OCI-LY3 (cell line): Measurements from ENCODE around the gene HOXA7.

Source experiments
- H2AFZ ChIP-seq: fragments of 200-600, 300-600 bp; shearing (Covaris generic); 2 replicates; pipeline ENCODE4 v1.6.0; 2014; ENCODE audit warnings: antibody characterized with exemption, low read depth, low read length
- H3K27ac ChIP-seq: fragments of 200-600, 300-600 bp; sonication (generic); 2 replicates; pipeline ENCODE4 v1.5.1; 2014; ENCODE audit warnings: mild to moderate bottlenecking, low read length, moderate library complexity, mixed read lengths
- H3K27me3 ChIP-seq: fragments of 200-600, 300-600 bp; sonication (generic); 2 replicates; pipeline ENCODE4 v1.6.1; 2014; ENCODE audit warnings: low read depth, low read length, mixed read lengths
- H3K36me3 ChIP-seq: fragments of 200-600, 300-600 bp; sonication (generic); replicated peaks from 2 replicates; pipeline ENCODE3; 2014; ENCODE audit warnings: low read depth, low read length, mixed read lengths
- H3K4me1 ChIP-seq: fragments of 300-600, 200-600 bp; sonication (generic); 2 replicates; pipeline ENCODE4 v1.6.1; 2014; ENCODE audit warnings: low read length, mixed read lengths
- H3K4me2 ChIP-seq: fragments of 200-600, 300-600 bp; sonication (generic); 2 replicates; pipeline ENCODE4 v1.6.1; 2014; ENCODE audit warnings: low read length, mixed read lengths
- H3K4me3 ChIP-seq: fragments of 300-600, 200-600 bp; sonication (generic); 2 replicates; pipeline ENCODE4 v1.5.1; 2014; ENCODE audit warnings: antibody characterized with exemption, mild to moderate bottlenecking, low read length, moderate library complexity
- H3K79me2 ChIP-seq: fragments of 300-600, 200-600 bp; shearing (Covaris generic); 2 replicates; pipeline ENCODE4 v1.6.1; 2014; ENCODE audit warnings: mild to moderate bottlenecking, low read length, mixed read lengths
- H3K9ac ChIP-seq: fragments of 300-600, 200-600 bp; shearing (Covaris generic); 2 replicates; pipeline ENCODE4 v1.6.0; 2014; ENCODE audit warnings: mild to moderate bottlenecking, low read length, moderate library complexity
- H3K9me3 ChIP-seq: fragments of 200-600, 300-600 bp; shearing (Covaris generic); 2 replicates; pipeline ENCODE4 v1.6.1; 2014; ENCODE audit warnings: low read length, mixed read lengths; ENCODE audit not compliant: insufficient read depth
- H4K20me1 ChIP-seq: fragments of 200-600, 300-600 bp; sonication (generic); 2 replicates; pipeline ENCODE4 v1.6.1; 2016; ENCODE audit warnings: low read length, mixed read lengths; ENCODE audit not compliant: insufficient read depth
- EZH2phosphoT487 ChIP-seq: fragments of 200-600 bp; shearing (Covaris generic); IDR thresholded peaks from 2 replicates; pipeline ENCODE4 v1.6.1; 2018; ENCODE audit warnings: antibody characterized with exemption, mixed run types, low read depth
- TF ChIP-seq, protein P1 (sequence below): fragments of 200-600, 300-600 bp; sonication (generic); IDR thresholded peaks from 2 replicates; pipeline ENCODE4 v1.5.1; 2014; ENCODE audit warnings: antibody characterized with exemption, low read length, low read depth

Gene HOXA7

DNA sequence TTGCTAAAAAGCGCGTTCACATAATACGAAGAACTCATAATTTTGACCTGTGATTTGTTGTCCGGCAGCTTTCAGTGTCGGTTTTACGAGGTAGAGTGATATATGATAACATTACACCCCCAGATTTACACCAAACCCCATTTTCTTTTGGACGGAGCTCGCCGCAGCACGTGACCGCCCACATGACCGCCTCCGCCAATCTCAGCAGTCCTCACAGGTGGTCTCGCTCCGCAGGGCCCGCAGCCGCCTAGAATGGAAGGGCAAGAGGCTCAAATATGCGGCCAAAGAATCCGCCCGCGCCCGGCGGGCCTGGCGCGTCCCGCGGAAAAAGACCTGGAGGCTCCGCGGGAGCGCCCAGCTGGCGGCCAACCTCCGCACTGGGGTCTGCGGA is at the start of gene HOXA7:
Gene HOXA7 (minus strand): TSS at position 168 of the 391 bp plus-strand sequence. CDS start 130 bp downstream, at position 38.
- Histone ChIP-seq H3K79me2 (no peaks in the 10 kb centered on the region), H3K27ac (no peak within 1 kb of the TSS), H2AFZ (no peak within 1 kb of the TSS), H3K27me3 (no peaks in the 10 kb centered on the region), H3K4me1 (0 out of 2 replicates have a peak, but pooled peaks cover 8% of the 10 kb centered on the region), H3K4me2 (no peak within 1 kb of the TSS), H3K36me3 (no peaks in the 10 kb centered on the region), H3K9me3 (no peaks in the 10 kb centered on the region), H3K4me3 (no peak within 1 kb of the TSS), H4K20me1 (no peaks in the 10 kb centered on the region), H3K9ac (no peak within 1 kb of the TSS)
- TF ChIP-seq EZH2phosphoT487: no peak
- TF ChIP-seq, protein P1, sequence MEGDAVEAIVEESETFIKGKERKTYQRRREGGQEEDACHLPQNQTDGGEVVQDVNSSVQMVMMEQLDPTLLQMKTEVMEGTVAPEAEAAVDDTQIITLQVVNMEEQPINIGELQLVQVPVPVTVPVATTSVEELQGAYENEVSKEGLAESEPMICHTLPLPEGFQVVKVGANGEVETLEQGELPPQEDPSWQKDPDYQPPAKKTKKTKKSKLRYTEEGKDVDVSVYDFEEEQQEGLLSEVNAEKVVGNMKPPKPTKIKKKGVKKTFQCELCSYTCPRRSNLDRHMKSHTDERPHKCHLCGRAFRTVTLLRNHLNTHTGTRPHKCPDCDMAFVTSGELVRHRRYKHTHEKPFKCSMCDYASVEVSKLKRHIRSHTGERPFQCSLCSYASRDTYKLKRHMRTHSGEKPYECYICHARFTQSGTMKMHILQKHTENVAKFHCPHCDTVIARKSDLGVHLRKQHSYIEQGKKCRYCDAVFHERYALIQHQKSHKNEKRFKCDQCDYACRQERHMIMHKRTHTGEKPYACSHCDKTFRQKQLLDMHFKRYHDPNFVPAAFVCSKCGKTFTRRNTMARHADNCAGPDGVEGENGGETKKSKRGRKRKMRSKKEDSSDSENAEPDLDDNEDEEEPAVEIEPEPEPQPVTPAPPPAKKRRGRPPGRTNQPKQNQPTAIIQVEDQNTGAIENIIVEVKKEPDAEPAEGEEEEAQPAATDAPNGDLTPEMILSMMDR: no peak

DNA sequence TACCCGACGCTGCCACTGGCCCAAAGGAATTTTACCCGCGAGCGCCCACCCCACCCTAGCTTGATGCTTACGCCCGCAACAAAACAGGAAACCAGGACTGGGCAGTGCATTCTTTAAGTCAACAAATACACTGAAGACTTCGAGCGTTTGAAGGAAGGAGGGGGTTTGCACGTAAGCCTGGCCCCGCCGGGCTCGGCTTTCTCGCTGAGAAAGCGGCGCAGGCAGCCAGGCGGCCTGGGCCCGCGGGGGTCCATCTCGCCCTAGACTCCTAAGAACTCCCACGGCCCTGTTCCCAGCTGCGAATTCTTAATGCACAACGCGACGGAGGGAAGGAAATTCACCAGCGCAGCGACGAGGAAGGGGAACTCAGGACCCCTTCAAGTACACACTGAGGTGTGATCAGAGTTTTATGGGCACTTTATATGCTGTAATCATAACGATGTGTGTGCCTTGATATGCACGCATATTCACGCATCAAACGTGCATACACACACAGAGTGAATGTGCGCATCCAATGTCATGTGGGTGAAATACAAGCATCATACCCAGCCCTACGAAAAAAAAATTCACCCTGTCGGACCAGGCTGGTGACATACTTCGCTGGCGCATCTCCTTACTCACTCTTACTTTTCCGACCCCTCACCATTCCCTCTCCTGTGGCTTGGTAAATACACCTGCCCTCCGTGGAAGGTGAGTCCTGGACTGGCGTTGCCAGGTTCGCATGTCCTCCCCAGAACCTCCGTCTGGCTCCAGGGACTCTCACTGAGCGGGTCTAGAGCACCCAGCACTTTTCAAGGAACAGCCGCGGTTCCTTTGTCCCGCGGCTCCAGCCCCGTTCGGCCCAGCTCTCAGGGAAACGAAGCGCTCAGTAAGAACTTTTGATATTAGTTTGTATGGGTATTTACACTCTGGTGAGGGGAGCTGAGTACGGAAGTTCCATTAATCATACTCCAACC is 49.1 kb upstream of the HOXA7 start:
- Histone ChIP-seq H3K27ac (no peak overlapping the region), H2AFZ (no peak overlapping the region), H3K4me2 (no peak overlapping the region), H3K4me1 (peaks cover 14% of the 10 kb centered on the region), H3K79me2 (no peaks in the 10 kb centered on the region), H4K20me1 (no peaks in the 10 kb centered on the region), H3K9me3 (no peaks in the 10 kb centered on the region), H3K4me3 (no peak overlapping the region), H3K9ac (no peak overlapping the region), H3K36me3 (no peaks in the 10 kb centered on the region), H3K27me3 (no peaks in the 10 kb centered on the region)
- TF ChIP-seq, protein P1: no peak
- no peak for TF ChIP-seq EZH2phosphoT487

DNA sequence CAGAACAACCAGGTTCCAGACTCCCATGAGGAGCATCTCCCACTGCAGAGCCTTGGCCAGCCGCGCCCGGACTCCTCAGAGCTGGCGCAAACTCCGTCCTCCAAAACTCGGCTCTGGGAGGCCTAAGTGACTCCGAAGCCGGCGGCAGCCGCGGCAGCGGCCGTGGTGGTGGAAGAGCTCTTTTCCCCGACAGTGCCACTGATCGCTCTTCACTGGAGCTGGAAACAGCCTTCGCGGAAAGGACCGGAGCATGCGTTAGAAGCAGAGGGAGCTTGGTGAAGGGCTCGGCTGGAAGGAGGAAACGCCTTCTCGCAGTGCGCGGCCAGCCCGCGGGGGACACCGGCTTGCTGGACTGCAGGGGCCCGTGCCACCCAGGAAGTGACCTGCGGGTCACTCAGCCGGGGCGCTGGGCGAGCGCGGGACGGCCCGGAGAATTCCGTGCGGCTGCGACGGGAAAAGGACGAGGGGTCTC is 48.4 kb upstream of the HOXA7 start:
- Histone ChIP-seq H2AFZ (no peak overlapping the region), H3K36me3 (no peaks in the 10 kb centered on the region), H3K9me3 (no peaks in the 10 kb centered on the region), H3K27ac (no peak overlapping the region), H3K4me1 (peaks cover 14% of the 10 kb centered on the region), H3K27me3 (no peaks in the 10 kb centered on the region), H3K4me3 (no peak overlapping the region), H3K9ac (no peak overlapping the region), H3K4me2 (no peak overlapping the region), H3K79me2 (no peaks in the 10 kb centered on the region), H4K20me1 (no peaks in the 10 kb centered on the region)
- TF ChIP-seq EZH2phosphoT487: no peak
- TF ChIP-seq, protein P1: no peak

DNA sequence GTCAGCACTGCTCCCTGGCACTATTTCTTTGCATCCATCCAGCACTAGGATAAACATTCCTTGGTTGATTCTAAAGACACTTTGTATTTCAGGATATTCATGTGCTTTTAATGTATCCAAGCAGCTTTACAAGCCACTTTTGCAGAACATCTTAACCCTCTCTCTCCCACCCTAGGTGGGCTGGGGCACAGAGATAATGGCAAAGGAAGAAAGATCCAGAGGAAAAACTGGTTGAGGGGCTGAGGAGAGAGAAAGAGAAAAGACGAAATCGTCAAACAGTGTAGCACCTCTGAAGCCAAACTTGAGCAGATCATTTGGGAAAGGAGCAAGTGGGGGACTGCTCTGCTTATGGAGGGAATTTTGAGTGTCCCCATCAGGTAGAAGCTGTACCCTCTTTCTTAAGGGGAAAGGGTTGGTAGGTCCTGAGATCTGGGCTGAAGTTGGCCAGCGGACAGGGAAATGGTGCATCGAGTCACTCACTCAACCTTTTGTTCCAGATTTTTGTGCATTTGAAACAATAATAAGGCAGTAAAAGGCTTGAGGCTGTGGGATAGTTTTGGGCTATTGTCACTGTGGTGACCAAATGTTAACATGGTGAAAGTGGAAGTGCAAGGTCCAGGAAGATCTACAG is 47.6 kb upstream of the HOXA7 start:
- no peak overlapping the region for H3K9ac ChIP-seq
- no peak overlapping the region for H3K27ac ChIP-seq
- H3K4me1 ChIP-seq: peaks cover 14% of the 10 kb centered on the region
- H3K4me2 ChIP-seq: no peak overlapping the region
- no peaks in the 10 kb centered on the region for H3K36me3 ChIP-seq
- H4K20me1 ChIP-seq: no peaks in the 10 kb centered on the region
- H3K27me3 ChIP-seq: no peaks in the 10 kb centered on the region
- H3K79me2 ChIP-seq: no peaks in the 10 kb centered on the region
- H3K4me3 ChIP-seq: no peak overlapping the region
- no peak overlapping the region for H2AFZ ChIP-seq
- TF ChIP-seq, protein P1: no peak
- TF ChIP-seq EZH2phosphoT487: no peak
- H3K9me3 ChIP-seq: no peaks in the 10 kb centered on the region
